Astrocyte (in vitro differentiated cells and primary cell): Measurements from ENCODE around the gene ANKRD11.

Experiments used
- EZH2 ChIP-seq: IDR thresholded peaks from 2 replicates; pipeline ENCODE4 v1.6.1; 2012; ENCODE audit warnings: mild to moderate bottlenecking, low read length, inconsistent platforms; ENCODE audit not compliant: insufficient read depth
- TF ChIP-seq, protein P1 (sequence below): IDR thresholded peaks from 2 replicates; pipeline ENCODE4 v1.5.1; 2011; ENCODE audit warnings: low read depth, mild to moderate bottlenecking, inconsistent platforms, low read length, moderate library complexity; ENCODE audit not compliant: insufficient read depth

DNA sequence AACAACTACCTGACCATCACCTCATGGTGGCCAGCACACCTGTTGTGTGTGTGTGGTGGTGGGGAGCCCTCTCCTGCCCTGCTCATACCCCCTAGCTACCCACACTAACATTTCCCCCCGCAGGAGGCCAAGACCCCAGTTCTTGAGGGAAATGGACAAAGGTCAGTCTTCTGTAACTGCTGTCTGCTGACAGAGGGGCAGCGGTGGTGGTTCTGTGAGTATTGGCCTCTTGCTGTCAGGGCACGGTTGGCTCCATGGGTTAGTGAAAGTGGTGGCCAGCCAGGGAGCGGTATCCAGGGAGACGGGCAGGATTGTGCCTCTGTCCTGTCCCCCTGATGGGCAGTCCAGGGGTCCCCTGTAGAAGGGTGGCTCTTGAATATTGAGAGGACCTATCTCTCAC, 246.7 kb downstream of the ANKRD11 start:
- no peak for TF ChIP-seq EZH2
- TF ChIP-seq, protein P1, sequence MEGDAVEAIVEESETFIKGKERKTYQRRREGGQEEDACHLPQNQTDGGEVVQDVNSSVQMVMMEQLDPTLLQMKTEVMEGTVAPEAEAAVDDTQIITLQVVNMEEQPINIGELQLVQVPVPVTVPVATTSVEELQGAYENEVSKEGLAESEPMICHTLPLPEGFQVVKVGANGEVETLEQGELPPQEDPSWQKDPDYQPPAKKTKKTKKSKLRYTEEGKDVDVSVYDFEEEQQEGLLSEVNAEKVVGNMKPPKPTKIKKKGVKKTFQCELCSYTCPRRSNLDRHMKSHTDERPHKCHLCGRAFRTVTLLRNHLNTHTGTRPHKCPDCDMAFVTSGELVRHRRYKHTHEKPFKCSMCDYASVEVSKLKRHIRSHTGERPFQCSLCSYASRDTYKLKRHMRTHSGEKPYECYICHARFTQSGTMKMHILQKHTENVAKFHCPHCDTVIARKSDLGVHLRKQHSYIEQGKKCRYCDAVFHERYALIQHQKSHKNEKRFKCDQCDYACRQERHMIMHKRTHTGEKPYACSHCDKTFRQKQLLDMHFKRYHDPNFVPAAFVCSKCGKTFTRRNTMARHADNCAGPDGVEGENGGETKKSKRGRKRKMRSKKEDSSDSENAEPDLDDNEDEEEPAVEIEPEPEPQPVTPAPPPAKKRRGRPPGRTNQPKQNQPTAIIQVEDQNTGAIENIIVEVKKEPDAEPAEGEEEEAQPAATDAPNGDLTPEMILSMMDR = no peak
